Measurements from ENCODE around the gene EEIG2. TPM values are rescaled to one million over a fixed set of nuclear protein-coding genes. Genes with fewer than 3 reads are reported as not detected.
"Not testable (repeated sequence)": the region's sequence is repeated elsewhere in the genome, so short reads cannot be mapped to it uniquely, and the experiment has no call there.

The EEIG2 gene
- total and polyA plus RNA-seq, 11 donors: 1.2 to 14.1 (median 4.8) TPM

GRCh38 chr1:108533351-108534083 is 26.4 kb upstream of the EEIG2 start:
- H3K4me3 ChIP-seq: no peak overlapping the region
- no peak for ATAC-seq
- peaks cover 0 to 6% (median 0%) of the 10 kb centered on the region in 12 donors for H3K9me3 ChIP-seq
- TF ChIP-seq CTCF (IDR thresholded peaks at IDR 0.05) (no peak), POLR2A (IDR thresholded peaks at IDR 0.05) (no peak)
- no peaks in the 10 kb centered on the region for H3K36me3 ChIP-seq
- H3K27me3 ChIP-seq: peaks cover 0 to 9% (median 0%) of the 10 kb centered on the region in 9 donors
- H3K27ac ChIP-seq: no peak overlapping the region
- no peak for DNase-seq
- intact Hi-C loops (cut with DNase I): no loop called here
- peaks cover 0 to 7% (median 0%) of the 10 kb centered on the region in 12 donors for H3K4me1 ChIP-seq
- WGBS, 4 donors: 61 to 67% (median 63%) methylated on average over 10 of the region's 10 CpGs

GRCh38 chr1:108534759-108535158 is 25.1 kb upstream of the EEIG2 start:
- Histone ChIP-seq H3K4me3 (no peak overlapping the region), H3K9me3 (peaks cover 0 to 6% (median 0%) of the 10 kb centered on the region in 12 donors), H3K27me3 (peaks cover 0 to 9% (median 0%) of the 10 kb centered on the region in 9 donors), H3K27ac (no peak overlapping the region), H3K4me1 (peaks cover 0 to 7% (median 0%) of the 10 kb centered on the region in 12 donors), H3K36me3 (no peaks in the 10 kb centered on the region)
- whole genome bisulfite sequencing, 4 donors: 95 to 99% (median 99%) methylated on average over 3 of the region's 3 CpGs
- intact Hi-C loops (cut with DNase I): no loop called here
- no peak for DNase-seq
- no peak for ATAC-seq
- no peak for TF ChIP-seq POLR2A (IDR thresholded peaks at IDR 0.05)
- TF ChIP-seq CTCF (IDR thresholded peaks at IDR 0.05): no peak

DNA sequence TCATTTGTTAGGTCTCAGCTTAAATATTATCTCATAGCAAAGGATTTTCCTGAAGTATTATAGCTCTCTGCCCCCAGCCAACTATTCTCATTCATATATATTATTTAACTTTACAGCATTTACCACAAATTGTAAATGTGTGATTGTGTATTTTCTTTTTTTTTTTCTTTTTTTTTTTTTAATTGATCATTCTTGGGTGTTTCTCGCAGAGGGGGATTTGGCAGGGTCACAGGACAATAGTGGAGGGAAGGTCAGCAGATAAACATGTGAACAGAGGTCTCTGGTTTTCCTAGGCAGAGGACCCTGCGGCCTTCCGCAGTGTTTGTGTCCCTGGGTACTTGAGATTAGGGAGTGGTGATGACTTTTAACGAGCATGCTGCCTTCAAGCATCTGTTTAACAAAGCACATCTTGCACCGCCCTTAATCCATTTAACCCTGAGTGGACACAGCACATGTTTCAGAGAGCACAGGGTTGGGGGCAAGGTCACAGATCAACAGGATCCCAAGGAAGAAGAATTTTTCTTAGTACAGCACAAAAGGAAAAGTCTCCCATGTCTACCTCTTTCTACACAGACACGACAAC is 24.5 kb upstream of the EEIG2 start:
- H3K9me3 ChIP-seq; H3K36me3 ChIP-seq; ATAC-seq; H3K27ac ChIP-seq; H3K27me3 ChIP-seq; H3K4me3 ChIP-seq; H3K4me1 ChIP-seq; DNase-seq; intact Hi-C loops (cut with DNase I): not testable (repeated sequence)
- 70 to 82% (median 79%) methylated on average over 2 to 5 of the region's 6 CpGs for WGBS, 4 donors

- H3K36me3 ChIP-seq; H3K27ac ChIP-seq; H3K4me3 ChIP-seq; H3K27me3 ChIP-seq; DNase-seq; ATAC-seq; H3K4me1 ChIP-seq; H3K9me3 ChIP-seq; intact Hi-C loops (cut with DNase I): not testable (repeated sequence)
- WGBS, 4 donors: 92 to 97% (median 95%) methylated on average over 11 to 27 of the region's 27 CpGs
Observed at GRCh38 chr1:108536021-108536420, 23.9 kb upstream of the EEIG2 start.

GRCh38 chr1:108536791-108537190 is 23.1 kb upstream of the EEIG2 start:
- 79 to 96% (median 87%) methylated on average over 3 to 4 of the region's 4 CpGs for WGBS, 4 donors
- H3K4me1 ChIP-seq; H3K9me3 ChIP-seq; H3K27me3 ChIP-seq; H3K36me3 ChIP-seq; intact Hi-C loops (cut with DNase I); H3K4me3 ChIP-seq; ATAC-seq; DNase-seq; H3K27ac ChIP-seq: not testable (repeated sequence)

Data from heart left ventricle (tissue), 16 donors.